B cell (primary cell): ENCODE data around the gene PFAS.

Experiments
- CTCF ChIP-seq: fragments of 200-600 bp; IDR thresholded peaks from one replicate; pipeline ENCODE4 v1.8.0; 2022; ENCODE audit warnings: antibody characterized with exemption, mild to moderate bottlenecking
- EZH2 ChIP-seq: IDR thresholded peaks from 2 replicates; pipeline ENCODE4 v1.6.1; 2012; ENCODE audit warnings: borderline replicate concordance, low read depth, mild to moderate bottlenecking, moderate library complexity, low read length; ENCODE audit not compliant: insufficient read depth, poor library complexity, severe bottlenecking

GRCh38 chr17:8290043-8290442 is 41.0 kb downstream of the PFAS start:
- TF ChIP-seq CTCF (no peak), EZH2 (no peak)
